ENCODE results near the gene BPGM. TPM values are rescaled to one million over a fixed set of nuclear protein-coding genes. Genes with fewer than 3 reads are reported as not detected.

The BPGM gene
- polyA plus RNA-seq, 1 of the 3 experiments (the other 2 are of a cell fraction): 12.4 TPM

DNA sequence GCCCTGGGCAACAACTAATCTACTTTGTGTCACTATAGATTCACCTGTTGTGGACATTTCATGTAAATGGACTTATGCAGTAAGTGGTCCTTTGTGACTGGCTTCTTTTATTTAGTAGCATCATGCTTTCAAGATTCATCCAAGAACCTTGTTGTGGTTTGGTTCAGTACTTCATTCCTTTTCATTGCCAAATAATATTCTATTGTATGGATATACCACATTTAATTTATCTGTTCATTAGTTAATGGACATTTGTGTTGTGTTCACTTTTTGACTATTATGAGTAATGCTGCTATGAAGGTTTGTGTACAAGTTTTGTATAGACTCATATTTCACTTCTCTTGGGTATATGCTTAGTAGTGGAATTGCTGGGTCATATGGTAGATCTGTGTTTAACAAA lies 27.8 kb downstream of the BPGM start:
- Histone ChIP-seq H3K9ac (no peak overlapping the region), H3K9me2 (no peaks in the 10 kb centered on the region), H3K79me2 (ENCODE audit: insufficient read depth) (peaks cover 26% of the 10 kb centered on the region; the same call in 1 of the 2 replicates), H3K27ac (ENCODE audit: low read depth in 2 of 2, low read length in 1 of 2) (no peak overlapping the region), H3K9me3 (no peaks in the 10 kb centered on the region), H3K36me3 (replicated peaks in 1 of 2; ENCODE audit: control insufficient read depth in 1 of 2, insufficient read depth in 2 of 2, low read length in 1 of 2) (peaks cover 5 to 13% of the 10 kb centered on the region in 2 experiments), H2AFZ (ENCODE audit: low read depth) (no peak overlapping the region), H3K4me1 (ENCODE audit: control insufficient read depth in 1 of 2, insufficient read depth in 2 of 2, low read depth in 1 of 2, low read length in 1 of 2) (peaks cover 7 to 12% of the 10 kb centered on the region in 2 experiments; a peak in 3 of 4 replicates), H3K4me3 (ENCODE audit: low read depth in 2 of 2, low read length in 1 of 2) (no peak overlapping the region), H3K4me2 (no peak overlapping the region), H4K20me1 (ENCODE audit: insufficient read depth) (no peaks in the 10 kb centered on the region), H3K27me3 (ENCODE audit: insufficient read depth) (no peaks in the 10 kb centered on the region), H3F3A (replicated peaks; ENCODE audit: insufficient read depth) (peaks cover 7% of the 10 kb centered on the region)
- TF ChIP-seq PBX3 (IDR thresholded peaks at IDR 0.05) (no peak), RCOR1 (IDR thresholded peaks at IDR 0.05; ENCODE audit: low read length) (no peak), TEAD4 (IDR thresholded peaks at IDR 0.05; ENCODE audit: borderline replicate concordance, insufficient read depth) (no peak)
- no peak for DNase-seq
- POLR2A ChIA-PET: no interaction called here
- CTCF ChIA-PET: interaction anchor here (0.6 to 2.1 kb wide), 2 partner anchors 15 to 41 kb away, joined by 3 to 7 read pairs; no protein-coding TSS in a partner anchor

- peaks cover 0 to 4% of the 10 kb centered on the region in 2 experiments; a peak in 1 of 4 replicates for H3K4me1 ChIP-seq (ENCODE audit: control insufficient read depth in 1 of 2, insufficient read depth in 2 of 2, low read depth in 1 of 2, low read length in 1 of 2)
- H3K9ac ChIP-seq: no peak overlapping the region
- peaks cover 18 to 25% of the 10 kb centered on the region in 2 experiments for H3K36me3 ChIP-seq (replicated peaks in 1 of 2; ENCODE audit: control insufficient read depth in 1 of 2, insufficient read depth in 2 of 2, low read length in 1 of 2)
- no peaks in the 10 kb centered on the region for H3K27me3 ChIP-seq (ENCODE audit: insufficient read depth)
- no peak overlapping the region for H3K4me2 ChIP-seq
- H3K27ac ChIP-seq (ENCODE audit: low read depth in 2 of 2, low read length in 1 of 2): no peak overlapping the region
- peaks cover 16% of the 10 kb centered on the region; the same call in 1 of the 2 replicates for H3K79me2 ChIP-seq (ENCODE audit: insufficient read depth)
- H3K9me3 ChIP-seq: no peaks in the 10 kb centered on the region
- H3K9me2 ChIP-seq: no peaks in the 10 kb centered on the region
- H4K20me1 ChIP-seq (ENCODE audit: insufficient read depth): no peaks in the 10 kb centered on the region
- ChIA-PET CTCF (interaction anchor here (1.4 to 3.0 kb wide), 5 partner anchors 10 to 266 kb away, joined by 3 to 18 read pairs (median 7); no protein-coding TSS in a partner anchor), POLR2A (no interaction called here)
- H3K4me3 ChIP-seq (ENCODE audit: low read depth in 2 of 2, low read length in 1 of 2): no peak overlapping the region
- no peaks in the 10 kb centered on the region for H3F3A ChIP-seq (replicated peaks; ENCODE audit: insufficient read depth)
- no peak for DNase-seq
- no peak overlapping the region for H2AFZ ChIP-seq (ENCODE audit: low read depth)
- TF ChIP-seq FOXJ3 (CRISPR knock-in tag; IDR thresholded peaks at IDR 0.05) (no peak), GATA2 (CRISPR knock-in tag; IDR thresholded peaks at IDR 0.05) (peak; percentile 26; the same call in 1 of the 2 replicates), FOSL2 (IDR thresholded peaks at IDR 0.05; ENCODE audit: borderline replicate concordance, low read depth) (no peak)
- TF ChIP-seq, protein P1, sequence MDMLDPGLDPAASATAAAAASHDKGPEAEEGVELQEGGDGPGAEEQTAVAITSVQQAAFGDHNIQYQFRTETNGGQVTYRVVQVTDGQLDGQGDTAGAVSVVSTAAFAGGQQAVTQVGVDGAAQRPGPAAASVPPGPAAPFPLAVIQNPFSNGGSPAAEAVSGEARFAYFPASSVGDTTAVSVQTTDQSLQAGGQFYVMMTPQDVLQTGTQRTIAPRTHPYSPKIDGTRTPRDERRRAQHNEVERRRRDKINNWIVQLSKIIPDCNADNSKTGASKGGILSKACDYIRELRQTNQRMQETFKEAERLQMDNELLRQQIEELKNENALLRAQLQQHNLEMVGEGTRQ (IDR thresholded peaks at IDR 0.05; ENCODE audit: borderline replicate concordance, low read depth, low read length): no peak
- WGBS (ENCODE audit: low lambda C conversion rate): 100% methylated on average over 1 of the region's 1 CpG
These were observed 30.1 kb downstream of the BPGM start for GRCh38 chr7:134676743-134677142.

GRCh38 chr7:134678115-134678514 lies 31.5 kb downstream of the BPGM start:
- WGBS (ENCODE audit: low lambda C conversion rate): 96% methylated on average over 2 of the region's 2 CpGs
- TF ChIP-seq TCF12 (IDR thresholded peaks at IDR 0.05) (no peak), SIN3A (IDR thresholded peaks at IDR 0.05; ENCODE audit: borderline replicate concordance, low read depth, low read length) (no peak), NFIC (IDR thresholded peaks at IDR 0.05; ENCODE audit: borderline replicate concordance) (no peak), FOXM1 (IDR thresholded peaks at IDR 0.05; ENCODE audit: low read depth) (no peak)
- TF ChIP-seq, protein P1 (IDR thresholded peaks at IDR 0.05; ENCODE audit: borderline replicate concordance, low read depth, low read length): no peak
- peaks cover 0 to 4% of the 10 kb centered on the region in 2 experiments; a peak in 1 of 4 replicates for H3K4me1 ChIP-seq (ENCODE audit: control insufficient read depth in 1 of 2, insufficient read depth in 2 of 2, low read depth in 1 of 2, low read length in 1 of 2)
- DNase-seq: no peak
- no peak overlapping the region for H3K4me2 ChIP-seq
- no peak overlapping the region for H2AFZ ChIP-seq (ENCODE audit: low read depth)
- H3K9me2 ChIP-seq: no peaks in the 10 kb centered on the region
- H3K36me3 ChIP-seq (replicated peaks in 1 of 2; ENCODE audit: control insufficient read depth in 1 of 2, insufficient read depth in 2 of 2, low read length in 1 of 2): peaks cover 18 to 25% of the 10 kb centered on the region in 2 experiments
- H3K27me3 ChIP-seq (ENCODE audit: insufficient read depth): no peaks in the 10 kb centered on the region
- H3K4me3 ChIP-seq (ENCODE audit: low read depth in 2 of 2, low read length in 1 of 2): no peak overlapping the region
- no peak overlapping the region for H3K27ac ChIP-seq (ENCODE audit: low read depth in 2 of 2, low read length in 1 of 2)
- no peaks in the 10 kb centered on the region for H4K20me1 ChIP-seq (ENCODE audit: insufficient read depth)
- peaks cover 16% of the 10 kb centered on the region; the same call in 1 of the 2 replicates for H3K79me2 ChIP-seq (ENCODE audit: insufficient read depth)
- H3K9me3 ChIP-seq: no peaks in the 10 kb centered on the region
- H3K9ac ChIP-seq: no peak overlapping the region
- ChIA-PET POLR2A (no interaction called here), CTCF (interaction anchor here (0.7 to 3.0 kb wide), 8 partner anchors 9 to 276 kb away, joined by 3 to 18 read pairs (median 3); no protein-coding TSS in a partner anchor)
- peaks cover 6% of the 10 kb centered on the region for H3F3A ChIP-seq (replicated peaks; ENCODE audit: insufficient read depth)

Measured in SK-N-SH (cell line).